Neural progenitor cell (in vitro differentiated cells): ENCODE measurements around the gene LCMT2.

Experiments used
- CTCF ChIP-seq: fragments of 200-600 bp; sonication (generic); IDR thresholded peaks from 2 replicates; pipeline ENCODE4 v1.5.1; 2017; ENCODE audit warnings: antibody characterized with exemption, mild to moderate bottlenecking
- EZH2 ChIP-seq: fragments of 200-600 bp; sonication (generic); IDR thresholded peaks from 2 replicates; pipeline ENCODE4 v1.6.1; 2017; ENCODE audit warnings: antibody characterized with exemption, mild to moderate bottlenecking, moderate library complexity

GRCh38 chr15:43329960-43330779 is at the start of gene LCMT2:
- TF ChIP-seq CTCF = no peak
- no peak for TF ChIP-seq EZH2
